Ishikawa (cell line): ENCODE data around the gene DUSP14.

ENCODE experiments used
- CEBPB ChIP-seq: IDR thresholded peaks from 2 replicates; pipeline ENCODE4 v1.6.1; 2012
- CREB1 ChIP-seq: IDR thresholded peaks from 2 replicates; pipeline ENCODE4 v1.6.1; 2012; ENCODE audit warnings: low read depth
- EGR1 ChIP-seq: IDR thresholded peaks from 2 replicates; pipeline ENCODE4 v1.6.1; 2012
- EP300 ChIP-seq: IDR thresholded peaks from 2 replicates; pipeline ENCODE4 v1.6.1; 2012; ENCODE audit warnings: borderline replicate concordance
- FOXM1 ChIP-seq: IDR thresholded peaks from 2 replicates; pipeline ENCODE4 v1.6.1; 2012; ENCODE audit warnings: low read depth, borderline replicate concordance
- NFIC ChIP-seq: IDR thresholded peaks from 2 replicates; pipeline ENCODE4 v1.6.1; 2012
- RAD21 ChIP-seq: IDR thresholded peaks from 2 replicates; pipeline ENCODE4 v1.6.1; 2012; ENCODE audit warnings: low read depth
- TAF1 ChIP-seq: IDR thresholded peaks from 2 replicates; pipeline ENCODE4 v1.6.1; 2012; ENCODE audit warnings: low read depth, mild to moderate bottlenecking
- TCF12 ChIP-seq: IDR thresholded peaks from 2 replicates; pipeline ENCODE4 v1.6.1; 2012; ENCODE audit warnings: low read depth
- TEAD4 ChIP-seq: IDR thresholded peaks from 2 replicates; pipeline ENCODE4 v1.6.1; 2012
- YY1 ChIP-seq: IDR thresholded peaks from 2 replicates; pipeline ENCODE4 v1.6.1; 2012; ENCODE audit warnings: low read depth
- ZBTB7A ChIP-seq: IDR thresholded peaks from 2 replicates; pipeline ENCODE4 v1.6.1; 2012; ENCODE audit warnings: low read depth
- TF ChIP-seq, protein P1 (sequence below): IDR thresholded peaks from 2 replicates; pipeline ENCODE4 v1.6.1; 2012; ENCODE audit warnings: low read depth, mild to moderate bottlenecking
- TF ChIP-seq, protein P2 (sequence below): IDR thresholded peaks from 2 replicates; pipeline ENCODE4 v1.6.1; 2012
- TF ChIP-seq, protein P3 (sequence below): IDR thresholded peaks from 2 replicates; pipeline ENCODE4 v1.6.1; 2012

Gene DUSP14

DNA sequence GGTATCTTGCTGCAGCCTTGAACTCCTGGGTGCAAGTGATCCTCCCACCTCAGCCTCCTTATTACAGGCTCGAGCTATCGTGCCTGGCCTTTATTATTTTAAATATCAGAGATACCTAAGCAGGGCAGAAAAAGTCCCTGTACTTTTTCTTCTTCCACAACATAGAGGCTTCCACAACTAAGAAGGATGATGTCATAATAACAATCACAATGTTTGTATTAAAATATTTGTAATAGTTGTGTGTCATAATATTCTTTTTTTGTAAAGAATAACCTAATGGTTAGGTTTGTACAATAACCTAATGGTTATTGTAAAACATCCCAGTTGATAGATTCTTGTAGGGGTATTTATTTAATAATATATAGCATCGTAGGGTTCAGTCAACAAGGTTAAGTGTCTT, 26.7 kb upstream of the DUSP14 start:
- TF ChIP-seq CREB1 (no peak), TCF12 (no peak), EP300 (no peak), NFIC (no peak), RAD21 (no peak), YY1 (no peak), EGR1 (no peak), TAF1 (no peak), ZBTB7A (no peak), CEBPB (no peak), FOXM1 (no peak), TEAD4 (no peak)
- TF ChIP-seq, protein P1, sequence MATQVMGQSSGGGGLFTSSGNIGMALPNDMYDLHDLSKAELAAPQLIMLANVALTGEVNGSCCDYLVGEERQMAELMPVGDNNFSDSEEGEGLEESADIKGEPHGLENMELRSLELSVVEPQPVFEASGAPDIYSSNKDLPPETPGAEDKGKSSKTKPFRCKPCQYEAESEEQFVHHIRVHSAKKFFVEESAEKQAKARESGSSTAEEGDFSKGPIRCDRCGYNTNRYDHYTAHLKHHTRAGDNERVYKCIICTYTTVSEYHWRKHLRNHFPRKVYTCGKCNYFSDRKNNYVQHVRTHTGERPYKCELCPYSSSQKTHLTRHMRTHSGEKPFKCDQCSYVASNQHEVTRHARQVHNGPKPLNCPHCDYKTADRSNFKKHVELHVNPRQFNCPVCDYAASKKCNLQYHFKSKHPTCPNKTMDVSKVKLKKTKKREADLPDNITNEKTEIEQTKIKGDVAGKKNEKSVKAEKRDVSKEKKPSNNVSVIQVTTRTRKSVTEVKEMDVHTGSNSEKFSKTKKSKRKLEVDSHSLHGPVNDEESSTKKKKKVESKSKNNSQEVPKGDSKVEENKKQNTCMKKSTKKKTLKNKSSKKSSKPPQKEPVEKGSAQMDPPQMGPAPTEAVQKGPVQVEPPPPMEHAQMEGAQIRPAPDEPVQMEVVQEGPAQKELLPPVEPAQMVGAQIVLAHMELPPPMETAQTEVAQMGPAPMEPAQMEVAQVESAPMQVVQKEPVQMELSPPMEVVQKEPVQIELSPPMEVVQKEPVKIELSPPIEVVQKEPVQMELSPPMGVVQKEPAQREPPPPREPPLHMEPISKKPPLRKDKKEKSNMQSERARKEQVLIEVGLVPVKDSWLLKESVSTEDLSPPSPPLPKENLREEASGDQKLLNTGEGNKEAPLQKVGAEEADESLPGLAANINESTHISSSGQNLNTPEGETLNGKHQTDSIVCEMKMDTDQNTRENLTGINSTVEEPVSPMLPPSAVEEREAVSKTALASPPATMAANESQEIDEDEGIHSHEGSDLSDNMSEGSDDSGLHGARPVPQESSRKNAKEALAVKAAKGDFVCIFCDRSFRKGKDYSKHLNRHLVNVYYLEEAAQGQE, result no peak
- TF ChIP-seq, protein P2, sequence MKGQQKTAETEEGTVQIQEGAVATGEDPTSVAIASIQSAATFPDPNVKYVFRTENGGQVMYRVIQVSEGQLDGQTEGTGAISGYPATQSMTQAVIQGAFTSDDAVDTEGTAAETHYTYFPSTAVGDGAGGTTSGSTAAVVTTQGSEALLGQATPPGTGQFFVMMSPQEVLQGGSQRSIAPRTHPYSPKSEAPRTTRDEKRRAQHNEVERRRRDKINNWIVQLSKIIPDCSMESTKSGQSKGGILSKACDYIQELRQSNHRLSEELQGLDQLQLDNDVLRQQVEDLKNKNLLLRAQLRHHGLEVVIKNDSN, result no peak
- TF ChIP-seq, protein P3, sequence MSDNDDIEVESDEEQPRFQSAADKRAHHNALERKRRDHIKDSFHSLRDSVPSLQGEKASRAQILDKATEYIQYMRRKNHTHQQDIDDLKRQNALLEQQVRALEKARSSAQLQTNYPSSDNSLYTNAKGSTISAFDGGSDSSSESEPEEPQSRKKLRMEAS, result no peak

DNA sequence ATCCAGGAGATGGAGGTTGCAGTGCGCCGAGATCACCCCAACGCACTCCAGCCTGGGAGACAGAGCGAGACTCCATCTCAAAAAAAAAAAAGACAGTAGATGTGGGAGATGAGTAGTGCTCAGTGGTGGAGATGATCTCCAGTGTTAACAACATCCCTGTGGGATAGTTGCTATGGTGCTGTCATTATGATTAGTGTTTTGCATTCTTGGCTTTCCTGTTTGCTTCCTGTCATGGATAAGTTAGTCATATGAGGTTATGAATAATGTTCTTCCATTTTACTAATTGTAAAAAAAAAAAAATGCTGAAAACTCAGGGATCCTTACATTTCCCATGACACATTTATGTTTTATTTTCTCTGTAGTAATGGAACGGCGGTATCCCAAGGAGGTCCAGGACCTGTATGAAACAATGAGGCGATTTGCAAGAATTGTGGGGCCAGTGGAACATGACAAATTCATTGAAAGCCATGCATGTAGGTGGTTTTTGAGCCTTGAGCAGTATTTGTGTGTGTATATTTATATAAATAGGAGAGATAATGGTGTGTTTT, 24.5 kb upstream of the DUSP14 start:
- TF ChIP-seq EP300 (no peak), TAF1 (no peak), RAD21 (no peak), CEBPB (no peak), NFIC (no peak), ZBTB7A (no peak), TCF12 (no peak)
- TF ChIP-seq, protein P2, result no peak
- TF ChIP-seq, protein P3, result no peak

DNA sequence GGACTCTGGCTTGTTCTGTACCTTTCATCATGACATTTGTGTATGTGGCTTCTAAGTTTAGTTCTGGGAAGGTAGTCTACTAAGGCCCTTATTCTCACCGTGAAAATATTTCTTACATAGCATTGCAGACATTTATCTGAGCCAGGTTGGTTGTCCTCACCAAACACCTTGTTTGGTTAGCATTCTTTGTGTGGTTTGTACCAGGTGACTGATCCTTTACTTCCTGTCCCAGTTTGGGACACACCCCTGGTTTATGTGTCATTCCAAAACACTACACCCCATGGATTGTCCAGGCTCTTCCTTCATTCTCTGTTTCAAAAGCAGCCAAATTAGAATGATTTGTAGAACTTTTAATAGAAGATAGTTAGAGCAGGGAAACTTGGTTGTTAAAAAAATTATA, 23.2 kb upstream of the DUSP14 start:
- TF ChIP-seq NFIC (no peak), TEAD4 (no peak), RAD21 (no peak), EP300 (no peak), ZBTB7A (no peak), EGR1 (no peak), CREB1 (no peak), TAF1 (no peak), YY1 (no peak), TCF12 (no peak), FOXM1 (no peak), CEBPB (no peak)
- TF ChIP-seq, protein P2, result no peak
- TF ChIP-seq, protein P3, result no peak
- TF ChIP-seq, protein P1, result no peak

DNA sequence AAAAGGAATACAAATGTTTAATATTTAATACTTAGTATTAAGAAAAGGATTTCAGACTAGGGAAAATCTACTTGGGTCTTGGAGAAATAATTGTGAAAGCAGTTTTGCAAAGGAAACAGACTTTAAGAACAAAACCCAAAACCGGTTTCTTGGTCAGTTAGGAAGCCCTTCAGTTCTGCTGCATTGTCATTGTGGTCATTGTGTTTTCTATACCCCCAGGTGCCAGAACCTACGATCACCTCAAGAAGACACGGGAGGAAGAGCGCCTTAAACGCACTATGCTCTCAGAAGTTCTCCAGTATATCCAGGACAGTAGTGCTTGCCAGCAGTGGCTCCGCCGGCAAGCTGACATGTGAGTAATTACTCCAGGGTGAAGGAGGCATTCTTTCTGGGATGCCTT, 19.5 kb upstream of the DUSP14 start:
- TF ChIP-seq EGR1 (no peak), RAD21 (no peak), YY1 (no peak), CEBPB (no peak), EP300 (no peak), TAF1 (no peak), TCF12 (no peak), ZBTB7A (no peak), NFIC (no peak), CREB1 (no peak)
- TF ChIP-seq, protein P1, result no peak
- TF ChIP-seq, protein P2, result no peak
